ENCODE data around the gene GRIP1.

The GRIP1 gene

GRCh38 chr12:66678338-66679275 lies at the start of gene GRIP1:
TSS of gene GRIP1 (minus strand) at chr12:66679076. CDS start at chr12:66678904, 172 bp downstream.
- DNase-seq, result no peak

GRCh38 chr12:66726556-66726955 lies 47.7 kb upstream of the GRIP1 start:
- DNase-seq, result no peak

DNA sequence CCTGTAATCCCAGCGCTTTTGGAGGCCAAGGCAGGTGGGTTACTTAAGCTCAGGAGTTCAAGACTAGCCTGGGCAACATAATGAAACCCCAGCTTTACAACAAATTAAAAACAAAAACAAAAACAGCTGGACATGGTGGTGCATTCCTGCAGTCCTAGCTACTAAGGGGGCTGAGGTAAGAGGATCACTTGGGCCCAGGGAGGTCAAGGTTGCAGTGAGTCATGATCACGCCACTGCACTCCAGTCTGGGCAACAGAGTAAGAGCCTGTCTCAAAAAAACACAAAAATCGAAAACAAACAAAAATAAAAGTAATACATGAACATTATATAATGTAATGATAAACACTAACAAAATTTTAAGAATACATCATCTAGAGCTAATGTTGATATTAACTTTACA lies 46.2 kb upstream of the GRIP1 start:
- no peak for DNase-seq

DNA sequence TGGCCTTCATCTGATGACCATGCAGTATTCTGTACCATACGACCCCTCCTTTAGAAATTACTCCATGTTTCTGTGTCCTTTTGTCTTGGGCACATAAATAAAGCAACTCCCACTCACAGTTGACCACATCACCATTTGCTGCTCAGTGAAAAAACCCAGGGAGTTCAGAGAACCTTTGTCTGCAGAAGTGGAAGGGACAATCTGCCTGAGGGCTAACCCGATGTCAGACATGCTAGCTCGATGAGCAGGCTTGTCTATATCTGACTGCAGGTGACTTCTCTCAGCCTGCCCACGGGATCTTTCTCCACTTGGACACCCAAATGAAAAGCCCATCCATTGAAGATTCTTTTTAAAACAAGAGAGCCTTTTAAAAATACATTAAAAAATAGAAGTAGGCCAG lies 45.7 kb upstream of the GRIP1 start:
- DNase-seq, result no peak

- DNase-seq, result no peak
These were observed 45.1 kb upstream of the GRIP1 start for GRCh38 chr12:66724026-66724425.

GRCh38 chr12:66719862-66720261 lies 41.0 kb upstream of the GRIP1 start:
- no peak for DNase-seq

GRCh38 chr12:66717036-66717673 lies 38.3 kb upstream of the GRIP1 start:
- DNase-seq, result peak; percentile 16

GRCh38 chr12:66716522-66716921 lies 37.6 kb upstream of the GRIP1 start:
- DNase-seq, result no peak

GRCh38 chr12:66714709-66715108 lies 35.8 kb upstream of the GRIP1 start:
- no peak for DNase-seq

GRCh38 chr12:66713984-66714383 lies 35.1 kb upstream of the GRIP1 start:
- DNase-seq, result peak; percentile 11

DNA sequence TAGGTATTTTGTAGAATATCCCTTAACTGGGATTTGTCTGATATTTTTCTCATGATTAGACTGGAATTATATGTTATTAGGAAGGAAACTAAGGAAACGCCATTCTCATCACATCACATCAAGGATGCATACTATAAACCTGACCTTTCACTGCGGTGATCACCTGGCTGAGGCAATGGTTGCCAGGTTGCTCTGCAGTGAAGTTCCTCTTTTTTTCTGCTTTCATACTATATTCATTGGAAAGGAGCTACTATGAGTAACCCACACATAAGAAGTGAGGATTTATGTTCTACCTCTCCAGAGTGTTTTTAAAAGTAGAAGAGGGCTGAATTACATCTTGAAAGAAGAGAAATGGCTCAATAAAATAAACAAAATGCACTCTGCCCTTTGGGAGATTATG lies 31.0 kb upstream of the GRIP1 start:
- no peak for DNase-seq

DNA sequence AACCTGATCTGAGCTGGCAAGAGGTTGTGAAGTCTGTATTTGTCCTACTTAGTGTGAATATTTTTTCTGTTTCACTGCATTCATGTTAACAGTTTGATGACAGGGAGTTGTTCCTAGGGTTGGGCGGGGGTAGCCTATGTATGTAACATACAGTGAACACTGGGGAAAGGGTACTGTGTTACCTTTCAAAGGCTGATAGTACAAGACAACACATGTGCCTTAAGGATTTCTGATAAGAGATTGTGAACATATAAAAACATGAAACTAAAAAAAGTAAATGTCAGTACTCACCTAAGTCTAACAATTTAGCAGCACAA lies 30.5 kb upstream of the GRIP1 start:
- no peak for DNase-seq

DNA sequence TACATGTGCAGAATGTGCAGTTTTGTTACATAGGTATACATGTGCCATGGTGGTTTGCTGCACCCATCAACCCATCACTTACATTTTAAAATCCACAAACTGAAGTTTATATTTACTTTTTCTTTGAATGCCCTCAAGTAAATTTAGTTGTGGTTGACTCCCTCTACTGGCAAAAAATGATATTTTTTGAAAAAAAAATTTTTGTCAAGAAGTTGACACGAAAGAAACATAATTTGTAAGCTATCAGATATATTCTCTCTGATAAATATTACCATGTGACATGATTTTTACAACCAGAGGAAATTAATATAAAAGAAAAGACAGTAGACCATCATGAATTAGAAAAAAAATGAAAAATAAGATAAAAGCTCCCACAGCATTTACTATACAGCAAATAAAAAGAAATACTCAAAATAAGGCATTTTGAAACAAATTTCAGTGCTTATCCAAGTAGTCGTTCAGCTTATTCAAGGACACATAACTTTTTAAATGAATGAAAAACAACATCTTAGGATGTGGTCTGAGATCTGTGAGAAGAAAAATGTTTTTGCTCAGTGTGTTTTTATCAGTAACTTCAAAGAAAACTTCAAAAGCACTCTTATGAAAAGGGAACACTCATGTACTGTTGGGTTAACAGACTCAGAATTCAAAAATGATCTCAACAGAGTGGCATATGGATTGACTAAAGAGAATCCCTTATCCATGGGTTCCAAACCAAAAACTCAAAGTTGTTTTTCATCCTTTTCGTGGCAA lies 30.0 kb upstream of the GRIP1 start:
- peak; percentile 55 for DNase-seq

DNA sequence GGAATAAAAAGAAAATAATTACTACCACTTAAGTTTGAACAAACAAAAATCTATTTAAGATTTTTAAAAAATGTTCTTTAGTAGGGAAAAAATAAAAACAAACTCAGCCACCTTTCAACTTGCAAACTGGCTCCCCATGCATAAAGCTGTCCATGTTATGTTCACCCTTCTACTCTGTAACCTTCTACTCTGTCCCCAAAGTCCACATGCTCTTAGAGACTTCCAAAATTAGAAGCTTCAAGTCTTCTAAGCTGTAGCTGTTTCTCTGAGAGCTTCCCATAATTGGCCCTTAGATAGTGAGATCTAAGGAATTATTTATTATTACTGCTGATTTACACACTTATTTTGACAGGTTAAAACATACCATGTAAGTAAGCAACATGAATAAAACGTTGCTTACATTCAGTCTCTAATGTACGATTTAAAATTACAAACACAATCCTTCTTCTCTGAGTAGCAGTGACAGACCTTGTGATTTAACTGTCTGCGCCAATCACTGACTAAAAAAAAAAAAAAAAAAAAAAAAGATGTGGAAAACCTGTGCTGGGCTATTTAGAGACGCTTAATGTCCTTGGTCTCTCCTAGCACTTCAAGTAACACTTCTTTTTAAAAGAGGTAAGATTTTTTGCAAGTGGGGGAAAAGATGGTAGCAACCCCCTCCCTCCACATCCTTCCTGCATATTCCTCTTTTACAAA lies 28.3 kb upstream of the GRIP1 start:
- DNase-seq, result no peak

DNA sequence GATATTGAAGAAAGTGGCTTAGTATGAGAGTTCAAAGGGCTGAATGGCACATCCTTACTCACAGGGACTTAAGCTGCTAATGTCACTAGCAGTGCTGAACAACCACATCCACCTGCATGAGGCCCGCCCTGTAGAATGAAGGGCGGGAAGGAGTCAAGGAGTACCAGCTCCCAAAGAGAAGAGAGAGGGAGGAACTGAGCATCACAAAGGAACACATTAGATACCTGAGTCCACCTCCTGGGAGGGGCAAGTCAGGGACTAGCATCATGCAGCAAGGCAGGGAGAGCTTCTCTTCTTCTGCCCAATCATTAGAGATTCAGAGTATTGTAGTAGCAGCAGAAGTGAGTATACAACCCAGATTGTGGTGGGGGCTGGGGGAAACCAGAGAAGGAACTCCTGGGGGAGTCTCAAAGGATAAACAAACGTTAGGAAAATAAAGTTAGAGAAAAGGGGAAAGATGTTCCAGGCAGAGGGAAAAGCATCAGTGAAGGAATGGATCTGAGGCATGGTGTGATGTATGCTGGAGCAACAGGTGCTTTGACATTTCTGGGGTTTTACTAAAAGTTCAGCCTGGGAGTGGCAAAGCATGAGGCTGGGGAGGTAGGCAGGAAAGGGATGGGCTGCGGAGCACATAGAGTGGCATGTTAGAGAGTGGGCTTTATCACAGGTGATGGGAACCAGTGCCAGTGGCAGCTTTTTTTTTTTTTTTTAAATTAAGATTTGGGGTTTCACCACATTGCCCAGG lies 21.0 kb upstream of the GRIP1 start:
- DNase-seq, result no peak

DNA sequence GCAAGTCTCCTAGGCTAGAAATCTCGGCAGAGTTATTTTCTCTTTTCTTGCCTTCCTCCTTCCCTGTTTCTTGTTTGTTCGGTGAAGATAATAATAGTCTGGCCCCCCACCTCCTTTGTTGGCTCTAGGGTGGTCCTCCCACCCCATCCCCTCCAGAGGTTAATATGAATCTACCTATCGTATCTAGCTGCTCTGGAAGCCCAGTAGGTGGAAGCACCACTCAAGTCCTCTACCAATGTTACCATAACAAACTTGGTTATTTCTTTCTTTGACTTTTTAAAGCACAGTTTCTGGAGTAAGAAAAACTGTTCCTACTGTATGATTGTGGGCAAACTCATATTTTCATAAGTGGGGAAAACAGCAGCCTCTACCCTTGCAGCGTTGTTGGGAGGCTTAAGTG lies 19.7 kb upstream of the GRIP1 start:
- no peak for DNase-seq

DNA sequence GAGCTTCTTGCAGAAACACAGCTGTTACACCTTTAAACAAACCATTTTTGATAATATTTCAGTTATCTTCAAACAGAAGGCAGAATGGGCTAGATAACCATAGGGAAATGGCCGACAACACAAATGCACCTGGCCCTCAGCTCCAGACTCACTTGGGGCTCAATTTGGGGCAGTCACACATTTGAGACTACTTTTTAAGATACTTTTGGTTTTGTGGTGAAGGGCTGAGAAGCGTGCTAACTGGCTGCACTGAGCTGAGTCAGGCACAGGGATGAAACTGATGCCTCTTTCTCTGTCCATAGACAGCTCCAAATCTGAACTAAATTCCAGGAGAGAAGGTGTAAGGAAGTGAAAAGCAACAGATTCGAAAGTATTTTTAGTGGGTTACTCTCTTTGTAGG lies 18.5 kb upstream of the GRIP1 start:
- DNase-seq, result no peak

GRCh38 chr12:66694666-66695613 lies 16.1 kb upstream of the GRIP1 start:
- DNase-seq, result no peak

DNA sequence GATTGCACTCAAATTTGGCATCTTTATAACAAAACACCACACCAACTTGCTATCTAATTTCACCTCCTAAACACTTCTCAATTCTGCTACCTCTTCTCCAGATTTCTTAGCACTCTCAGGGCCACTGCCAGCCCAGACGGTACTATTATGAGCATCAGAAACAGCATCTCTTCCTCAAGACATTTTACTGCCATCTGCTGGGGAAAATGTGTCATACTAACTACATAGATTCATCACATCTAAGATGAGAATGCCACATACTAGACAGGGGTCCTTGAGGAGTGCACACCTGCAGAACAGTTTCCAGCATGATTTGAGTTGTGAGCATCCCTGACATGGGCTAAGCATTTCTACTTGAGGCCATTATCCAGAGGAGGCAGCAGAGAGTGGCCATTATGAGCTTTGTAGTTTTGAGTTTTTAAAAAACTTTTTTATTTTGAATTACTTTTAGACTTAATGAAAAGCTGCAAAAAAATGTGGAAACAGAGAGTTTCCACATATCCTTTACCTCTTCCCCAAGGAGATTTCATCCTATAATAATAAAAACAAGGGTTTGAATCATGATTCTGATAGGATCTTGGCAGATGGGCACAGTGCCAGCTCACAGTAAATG lies 15.1 kb upstream of the GRIP1 start:
- peak; percentile 70 for DNase-seq

DNA sequence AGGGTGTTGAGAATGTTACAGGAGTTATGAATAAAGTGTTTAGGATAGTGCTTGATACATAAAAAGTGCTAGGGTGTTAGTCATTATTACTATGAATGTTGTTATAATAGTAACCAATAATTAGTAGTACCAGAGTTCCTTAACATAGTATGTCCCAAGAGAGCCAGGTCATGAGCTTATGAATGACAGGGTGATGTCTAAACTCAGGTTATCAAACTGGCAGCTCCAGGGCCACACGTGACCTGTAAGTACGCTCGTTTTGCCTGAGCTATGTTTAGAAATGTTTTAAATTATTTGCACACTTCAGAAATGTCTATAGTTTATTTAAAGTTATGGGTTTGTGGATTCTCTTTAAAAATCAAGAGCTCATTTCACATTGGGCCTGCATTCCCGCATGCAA lies 14.1 kb upstream of the GRIP1 start:
- DNase-seq, result no peak

DNA sequence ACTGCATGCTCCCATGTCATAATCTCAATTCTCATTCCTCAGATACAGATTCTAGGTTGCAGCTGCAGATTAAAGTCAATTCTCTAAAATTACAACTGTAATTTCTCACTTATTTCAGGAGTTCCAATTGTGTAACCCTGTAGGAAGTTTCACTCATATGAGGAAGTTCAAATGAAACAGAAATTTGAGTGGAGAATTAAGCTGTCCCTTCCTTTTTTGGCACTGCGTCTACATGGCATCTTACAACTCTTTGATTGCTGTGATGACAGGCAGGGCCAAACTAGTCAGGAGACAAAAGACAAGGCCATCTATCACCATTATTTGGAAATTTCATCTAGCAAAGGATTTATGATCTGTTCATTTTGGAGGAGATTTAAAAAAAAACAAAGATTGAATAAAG lies 13.3 kb upstream of the GRIP1 start:
- DNase-seq, result no peak

All from OCI-M1 (cell line).